H1 (cell line): ENCODE results near the gene PRR12.

ENCODE experiments used
- CEBPB ChIP-seq: IDR thresholded peaks from 2 replicates; pipeline ENCODE4 v1.6.1; 2012; ENCODE audit warnings: low read depth, low read length
- CHD2 ChIP-seq: IDR thresholded peaks from 2 replicates; pipeline ENCODE4 v1.6.1; 2012; ENCODE audit warnings: low read length, improper control_type of control experiment
- EZH2 ChIP-seq: fragments of 200-600 bp; sonication (generic); IDR thresholded peaks from 2 replicates; pipeline ENCODE4 v1.7.1; 2012; ENCODE audit warnings: low read depth, mild to moderate bottlenecking, moderate library complexity, low read length, inconsistent platforms; ENCODE audit not compliant: severe bottlenecking
- GABPA ChIP-seq: IDR thresholded peaks from 2 replicates; pipeline ENCODE4 v1.6.1; 2011; ENCODE audit warnings: mild to moderate bottlenecking, low read length, moderate library complexity, borderline replicate concordance; ENCODE audit not compliant: insufficient read depth
- HDAC2 ChIP-seq, 2 experiments: fragments of 300-600 bp in 1 of 2; sonication (generic) in 1 of 2; IDR thresholded peaks; 2 replicates each; pipeline ENCODE4 v1.6.1; 2011 to 2012; ENCODE audit warnings: low read depth in 2 of 2, low read length in 2 of 2, mild to moderate bottlenecking in 2 of 2, moderate library complexity in 2 of 2, borderline replicate concordance in 1 of 2, inconsistent platforms in 1 of 2
- KDM1A ChIP-seq: fragments of 200-600, 300-600 bp; sonication (generic); IDR thresholded peaks from 2 replicates; pipeline ENCODE4 v1.7.1; 2016; ENCODE audit warnings: mild to moderate bottlenecking, low read length, borderline replicate concordance
- POLR2A ChIP-seq, 2 experiments: IDR thresholded peaks; 1 replicate in 1 of 2; 2 replicates in 1 of 2; pipeline ENCODE4 v1.6.1; 2011; ENCODE audit warnings: low read depth in 2 of 2, low read length in 2 of 2, mild to moderate bottlenecking in 2 of 2; ENCODE audit errors: control extremely low read depth in 1 of 2
- POLR2AphosphoS5 ChIP-seq: IDR thresholded peaks from 2 replicates; pipeline ENCODE4 v1.6.1; 2011; ENCODE audit warnings: low read depth, low read length
- RAD21 ChIP-seq, 2 experiments: IDR thresholded peaks in 1 of 2; conservative IDR thresholded peaks in 1 of 2; 2 replicates each; pipeline ENCODE4 v1.6.1; 2011; ENCODE audit warnings: low read depth in 2 of 2, low read length in 2 of 2, improper control_type of control experiment in 1 of 2, inconsistent platforms in 1 of 2, mild to moderate bottlenecking in 1 of 2, moderate library complexity in 1 of 2
- RBBP5 ChIP-seq: IDR thresholded peaks from 2 replicates; pipeline ENCODE4 v1.7.1; 2012; ENCODE audit warnings: low read depth, mild to moderate bottlenecking, inconsistent platforms, low read length, moderate library complexity, borderline replicate concordance
- TF ChIP-seq, protein P1 (sequence below), 3 experiments: IDR thresholded peaks; 1 replicate in 2 of 3; 2 replicates in 1 of 3; pipeline versions ENCODE4 v1.5.1 to v1.6.1; 2011; ENCODE audit warnings: low read length in 3 of 3, mild to moderate bottlenecking in 3 of 3, inconsistent platforms in 2 of 3, low read depth in 1 of 3, moderate library complexity in 1 of 3; ENCODE audit not compliant: insufficient read depth in 1 of 3; ENCODE audit errors: control extremely low read depth in 1 of 3
- TF ChIP-seq, protein P2 (sequence below): IDR thresholded peaks from 2 replicates; pipeline ENCODE4 v1.6.1; 2011; ENCODE audit warnings: low read length, improper control_type of control experiment
- TF ChIP-seq, protein P3 (sequence below): IDR thresholded peaks from 2 replicates; pipeline ENCODE4 v1.6.1; 2012; ENCODE audit warnings: low read length, inconsistent platforms

DNA sequence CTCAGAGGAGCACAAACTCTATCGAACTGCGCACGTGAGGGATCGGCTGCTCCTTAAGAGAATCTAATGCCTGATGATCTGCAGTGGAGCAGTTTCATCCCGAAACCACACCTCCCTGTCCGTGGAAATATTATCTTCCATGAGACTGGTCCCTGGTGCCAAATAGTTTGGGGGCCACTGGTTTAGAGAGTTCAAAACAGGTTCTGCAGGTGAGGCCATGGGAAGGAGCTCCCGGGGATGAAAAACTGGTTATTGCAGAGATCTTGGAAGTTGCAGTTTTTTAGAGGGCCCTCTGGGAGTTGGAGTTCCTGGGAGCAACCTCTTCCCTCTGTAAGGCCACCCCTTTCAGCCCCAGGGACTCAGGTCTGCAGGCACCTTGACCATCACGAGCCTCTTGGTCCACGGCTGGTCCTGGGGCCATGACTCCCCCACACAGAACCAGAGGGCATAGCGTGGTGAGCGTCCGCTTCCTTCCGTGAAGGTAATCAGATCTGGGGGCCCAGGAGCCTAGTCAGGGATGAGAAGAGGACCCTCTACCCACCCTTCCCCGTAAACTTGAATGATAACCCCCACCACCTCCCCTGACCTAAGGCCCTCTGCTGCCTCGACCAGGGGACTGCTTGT is 69.5 kb downstream of the PRR12 start:
- TF ChIP-seq, protein P1, sequence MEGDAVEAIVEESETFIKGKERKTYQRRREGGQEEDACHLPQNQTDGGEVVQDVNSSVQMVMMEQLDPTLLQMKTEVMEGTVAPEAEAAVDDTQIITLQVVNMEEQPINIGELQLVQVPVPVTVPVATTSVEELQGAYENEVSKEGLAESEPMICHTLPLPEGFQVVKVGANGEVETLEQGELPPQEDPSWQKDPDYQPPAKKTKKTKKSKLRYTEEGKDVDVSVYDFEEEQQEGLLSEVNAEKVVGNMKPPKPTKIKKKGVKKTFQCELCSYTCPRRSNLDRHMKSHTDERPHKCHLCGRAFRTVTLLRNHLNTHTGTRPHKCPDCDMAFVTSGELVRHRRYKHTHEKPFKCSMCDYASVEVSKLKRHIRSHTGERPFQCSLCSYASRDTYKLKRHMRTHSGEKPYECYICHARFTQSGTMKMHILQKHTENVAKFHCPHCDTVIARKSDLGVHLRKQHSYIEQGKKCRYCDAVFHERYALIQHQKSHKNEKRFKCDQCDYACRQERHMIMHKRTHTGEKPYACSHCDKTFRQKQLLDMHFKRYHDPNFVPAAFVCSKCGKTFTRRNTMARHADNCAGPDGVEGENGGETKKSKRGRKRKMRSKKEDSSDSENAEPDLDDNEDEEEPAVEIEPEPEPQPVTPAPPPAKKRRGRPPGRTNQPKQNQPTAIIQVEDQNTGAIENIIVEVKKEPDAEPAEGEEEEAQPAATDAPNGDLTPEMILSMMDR (IDR thresholded peaks at IDR 0.05; ENCODE audit: control extremely low read depth in 1 of 3, insufficient read depth in 1 of 3, low read depth in 1 of 3, low read length in 3 of 3): no peak
- TF ChIP-seq EZH2: no peak
- TF ChIP-seq CHD2: no peak
- TF ChIP-seq, protein P2, sequence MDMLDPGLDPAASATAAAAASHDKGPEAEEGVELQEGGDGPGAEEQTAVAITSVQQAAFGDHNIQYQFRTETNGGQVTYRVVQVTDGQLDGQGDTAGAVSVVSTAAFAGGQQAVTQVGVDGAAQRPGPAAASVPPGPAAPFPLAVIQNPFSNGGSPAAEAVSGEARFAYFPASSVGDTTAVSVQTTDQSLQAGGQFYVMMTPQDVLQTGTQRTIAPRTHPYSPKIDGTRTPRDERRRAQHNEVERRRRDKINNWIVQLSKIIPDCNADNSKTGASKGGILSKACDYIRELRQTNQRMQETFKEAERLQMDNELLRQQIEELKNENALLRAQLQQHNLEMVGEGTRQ: no peak
- TF ChIP-seq HDAC2 (IDR thresholded peaks at IDR 0.05; ENCODE audit: borderline replicate concordance in 1 of 2, low read depth in 2 of 2, low read length in 2 of 2): no peak
- TF ChIP-seq RAD21 (IDR thresholded peaks at IDR 0.05 in 1 of 2, conservative IDR thresholded peaks at IDR 0.05 in 1 of 2; ENCODE audit: low read depth in 2 of 2, low read length in 2 of 2): no peak
- no peak for TF ChIP-seq KDM1A
- no peak for TF ChIP-seq CEBPB
- TF ChIP-seq, protein P3, sequence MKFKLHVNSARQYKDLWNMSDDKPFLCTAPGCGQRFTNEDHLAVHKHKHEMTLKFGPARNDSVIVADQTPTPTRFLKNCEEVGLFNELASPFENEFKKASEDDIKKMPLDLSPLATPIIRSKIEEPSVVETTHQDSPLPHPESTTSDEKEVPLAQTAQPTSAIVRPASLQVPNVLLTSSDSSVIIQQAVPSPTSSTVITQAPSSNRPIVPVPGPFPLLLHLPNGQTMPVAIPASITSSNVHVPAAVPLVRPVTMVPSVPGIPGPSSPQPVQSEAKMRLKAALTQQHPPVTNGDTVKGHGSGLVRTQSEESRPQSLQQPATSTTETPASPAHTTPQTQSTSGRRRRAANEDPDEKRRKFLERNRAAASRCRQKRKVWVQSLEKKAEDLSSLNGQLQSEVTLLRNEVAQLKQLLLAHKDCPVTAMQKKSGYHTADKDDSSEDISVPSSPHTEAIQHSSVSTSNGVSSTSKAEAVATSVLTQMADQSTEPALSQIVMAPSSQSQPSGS: no peak
- TF ChIP-seq POLR2AphosphoS5: no peak; the same call in 1 of the 2 replicates
- TF ChIP-seq GABPA: no peak
- TF ChIP-seq POLR2A (IDR thresholded peaks at IDR 0.05; ENCODE audit: control extremely low read depth in 1 of 2, low read depth in 2 of 2, low read length in 2 of 2): peak; percentile 21 to 39; a peak in 2 of 3 replicates
- no peak for TF ChIP-seq RBBP5
